AG20443 (cell line): ENCODE results near the gene KRTAP9-1.
"Not testable (repeated sequence)": the region's sequence is repeated elsewhere in the genome, so short reads cannot be mapped to it uniquely, and the experiment has no call there.

Experiments
- DNase-seq: peaks from one replicate; pipeline ENCODE4 v3.0.0; 2012; ENCODE audit warnings: low spot score, mixed read lengths

Gene KRTAP9-1

DNA sequence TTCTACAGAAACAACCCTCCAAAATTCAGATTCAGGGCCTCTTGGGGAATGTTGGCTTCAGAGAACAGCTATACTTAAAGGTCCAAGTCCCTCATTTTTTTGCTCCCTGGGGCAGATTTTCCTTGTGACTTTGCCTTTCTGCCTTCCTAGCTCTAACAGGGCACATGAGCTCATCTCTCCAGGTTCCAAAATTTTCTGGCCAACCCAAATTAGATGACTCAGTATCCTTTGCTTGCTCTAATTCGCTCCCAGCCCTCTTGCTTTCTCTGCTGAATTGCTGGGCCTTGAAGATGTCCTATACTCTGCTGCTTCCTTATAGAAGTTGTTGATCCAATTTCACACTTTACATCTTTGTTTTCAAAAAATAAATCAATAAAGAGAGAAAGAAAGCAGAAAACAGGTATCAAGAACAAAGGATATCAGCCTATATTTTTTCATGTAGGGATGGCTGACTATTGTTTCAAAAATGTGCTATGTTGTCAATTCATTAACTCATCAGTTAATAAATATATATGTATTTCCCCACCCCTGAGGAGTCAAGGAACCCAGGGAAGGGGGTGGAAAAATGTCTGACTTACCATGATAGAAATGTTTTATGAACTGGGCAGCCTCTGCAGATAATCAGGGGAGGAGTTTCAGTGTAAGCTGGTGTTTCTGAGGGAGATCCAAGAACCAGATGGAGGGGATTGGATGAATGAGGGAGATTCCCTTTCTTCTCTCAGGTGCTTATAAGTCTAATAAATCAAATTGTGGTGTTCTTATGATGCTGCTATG, 10.7 kb upstream of the KRTAP9-1 start:
- DNase-seq: peak; percentile 76

DNA sequence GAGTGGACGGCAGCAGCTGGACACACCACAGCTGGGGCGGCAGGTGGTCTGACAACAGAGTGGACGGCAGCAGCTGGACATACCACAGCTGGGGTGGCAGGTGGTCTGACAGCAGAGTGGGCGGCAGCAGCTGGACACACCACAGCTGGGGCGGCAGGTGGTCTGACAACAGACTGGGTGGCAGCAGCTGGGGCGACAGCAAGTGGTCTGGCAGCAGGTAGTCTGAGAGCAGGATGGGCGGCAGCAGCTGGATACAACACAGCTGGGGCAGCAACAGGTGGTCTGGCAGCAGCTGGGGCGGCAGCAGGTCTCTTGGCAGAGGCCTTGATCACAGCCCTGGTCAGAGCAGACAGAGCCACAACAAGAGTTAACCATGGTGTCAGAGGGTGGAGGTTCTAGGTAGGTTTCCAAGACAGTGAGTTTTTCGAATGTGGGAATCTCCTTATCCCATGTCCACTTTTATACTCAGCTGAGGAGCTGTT, 5.2 kb upstream of the KRTAP9-1 start, which contains the start of gene KRTAP4-1:
KRTAP4-1 (minus strand) TSS at position 432 of the 482 bp plus-strand sequence; CDS start at position 375, 57 bp downstream.
- DNase-seq: no peak

DNA sequence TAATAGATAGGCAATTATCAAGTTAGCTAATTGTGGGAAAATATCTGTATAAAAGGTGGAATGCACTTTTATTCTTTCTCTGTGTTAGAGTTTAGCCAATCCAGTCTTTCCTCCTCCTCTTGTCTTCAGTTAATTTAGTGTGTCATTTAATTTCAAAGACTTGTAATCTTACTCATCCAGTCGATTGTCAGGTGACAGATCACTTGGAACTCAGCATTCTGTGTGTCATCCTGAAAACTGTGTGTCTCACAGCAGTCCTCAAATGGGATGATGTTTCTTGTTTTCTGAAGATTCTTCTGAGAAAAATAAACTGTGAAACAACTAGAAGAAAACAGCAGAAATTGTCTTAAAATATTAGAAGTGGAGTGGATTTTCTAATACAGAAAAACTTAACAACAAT, 4.7 kb upstream of the KRTAP9-1 start:
- DNase-seq: no peak

DNA sequence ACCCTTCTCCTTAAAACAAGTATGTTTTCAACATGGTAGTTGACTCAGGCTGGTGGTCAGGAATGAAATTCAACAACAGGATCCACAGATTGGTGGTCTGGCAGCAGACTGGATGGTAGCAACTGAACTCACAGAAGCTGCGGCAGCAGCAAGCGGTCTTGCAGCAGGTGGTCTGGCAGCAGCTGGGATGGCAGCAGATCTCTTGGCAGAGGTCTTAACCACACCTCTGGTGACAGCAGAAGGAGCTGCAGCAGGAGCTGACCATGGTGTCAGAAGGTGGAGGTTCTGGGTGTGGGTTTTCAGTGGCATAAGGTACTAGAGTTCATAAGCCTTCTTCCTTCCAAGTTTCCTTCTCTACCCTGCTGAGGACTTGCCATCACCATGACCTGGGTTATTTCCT, 2.8 kb upstream of the KRTAP9-1 start:
- DNase-seq: no peak

DNA sequence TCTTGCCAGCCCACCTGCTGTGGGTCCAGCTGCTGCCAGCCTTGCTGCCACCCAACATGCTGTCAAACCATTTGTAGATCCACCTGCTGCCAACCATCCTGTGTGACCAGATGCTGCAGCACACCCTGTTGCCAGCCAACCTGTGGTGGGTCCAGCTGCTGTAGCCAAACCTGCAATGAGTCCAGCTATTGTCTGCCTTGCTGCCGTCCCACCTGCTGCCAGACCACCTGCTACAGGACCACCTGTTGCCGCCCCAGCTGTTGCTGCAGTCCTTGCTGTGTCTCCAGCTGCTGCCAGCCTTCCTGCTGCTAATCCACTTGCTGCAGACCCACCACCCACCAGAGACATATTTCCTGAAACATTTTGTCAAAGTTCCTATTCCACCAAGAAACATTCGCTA, 641 bp downstream of the KRTAP9-1 start:
- DNase-seq: no peak

DNA sequence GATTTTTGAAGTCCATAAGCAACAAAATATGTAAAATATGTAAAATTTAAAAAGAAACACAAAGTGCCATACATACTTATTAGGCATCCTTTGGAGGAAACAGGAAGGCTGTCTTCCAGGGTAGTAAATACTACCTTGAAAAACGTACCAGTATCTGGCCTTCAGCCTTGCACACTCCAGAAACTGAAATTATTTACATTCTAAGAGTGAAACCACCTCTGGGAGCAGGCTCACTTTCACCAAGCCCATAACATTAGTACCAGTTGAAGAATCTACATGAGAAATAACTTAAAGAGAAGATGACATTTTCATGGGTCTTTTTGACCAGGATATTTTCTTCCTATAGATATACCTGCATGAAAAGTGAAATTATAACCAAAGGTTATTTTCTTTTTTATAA, 6.4 kb downstream of the KRTAP9-1 start:
- no peak for DNase-seq

DNA sequence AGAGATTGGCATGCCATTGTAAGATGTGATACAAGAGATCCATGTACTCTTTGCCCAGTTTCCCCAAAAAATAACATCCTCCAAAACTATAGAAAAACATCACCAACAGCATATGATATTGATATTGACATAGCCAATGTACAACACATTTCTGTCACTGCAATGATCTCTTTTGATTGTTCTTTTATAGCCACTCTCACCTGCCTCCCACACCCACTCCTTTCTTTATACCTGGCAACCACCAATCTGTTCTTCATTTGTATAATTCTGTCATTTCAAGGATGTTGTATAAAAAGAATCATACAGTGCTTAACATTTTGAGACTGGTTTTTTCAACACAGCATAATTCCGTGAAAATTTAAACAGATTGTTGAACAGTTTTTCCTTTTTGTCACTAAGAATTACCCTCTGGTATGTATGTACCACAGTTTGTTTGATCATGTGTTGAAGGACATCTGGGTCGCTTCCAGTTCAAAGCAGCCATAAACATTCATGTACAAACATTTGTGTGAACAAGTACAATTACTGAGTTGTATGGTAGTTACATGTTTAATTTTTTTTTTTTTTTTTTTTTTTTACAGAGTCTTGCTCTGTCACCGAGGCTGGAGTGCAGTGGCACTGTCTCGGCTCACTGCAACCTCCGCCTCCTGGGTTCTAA, 9.9 kb downstream of the KRTAP9-1 start:
- no peak for DNase-seq

DNA sequence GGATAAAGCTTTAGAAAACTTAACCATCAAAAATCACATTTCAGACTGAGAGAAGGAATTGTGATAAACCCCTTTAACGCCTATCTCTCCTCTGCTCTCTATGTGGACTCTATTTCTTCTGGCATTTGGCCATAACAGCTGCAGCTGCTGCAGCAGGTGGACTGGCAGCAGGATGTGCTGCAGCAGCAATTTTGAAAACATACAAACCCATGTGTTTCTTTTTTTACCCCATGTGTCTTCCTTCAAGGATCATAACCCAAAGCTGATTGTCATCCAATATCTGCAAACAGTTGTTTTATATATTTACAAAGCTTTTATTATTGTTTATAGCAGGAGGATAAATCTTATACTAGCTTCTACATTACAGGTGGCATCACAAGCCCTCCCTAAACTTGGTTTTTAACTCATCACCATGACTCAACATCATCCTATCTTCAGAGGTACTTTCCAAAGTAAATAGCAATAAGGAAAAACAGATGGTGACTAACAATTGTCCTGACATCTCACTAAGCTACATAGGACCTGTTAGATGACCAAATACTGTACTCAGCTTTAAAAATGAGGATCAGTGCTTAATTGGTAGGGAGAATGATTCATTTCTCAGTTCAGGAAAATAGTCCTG, 22.3 kb downstream of the KRTAP9-1 start:
- peak; percentile 36 for DNase-seq

DNA sequence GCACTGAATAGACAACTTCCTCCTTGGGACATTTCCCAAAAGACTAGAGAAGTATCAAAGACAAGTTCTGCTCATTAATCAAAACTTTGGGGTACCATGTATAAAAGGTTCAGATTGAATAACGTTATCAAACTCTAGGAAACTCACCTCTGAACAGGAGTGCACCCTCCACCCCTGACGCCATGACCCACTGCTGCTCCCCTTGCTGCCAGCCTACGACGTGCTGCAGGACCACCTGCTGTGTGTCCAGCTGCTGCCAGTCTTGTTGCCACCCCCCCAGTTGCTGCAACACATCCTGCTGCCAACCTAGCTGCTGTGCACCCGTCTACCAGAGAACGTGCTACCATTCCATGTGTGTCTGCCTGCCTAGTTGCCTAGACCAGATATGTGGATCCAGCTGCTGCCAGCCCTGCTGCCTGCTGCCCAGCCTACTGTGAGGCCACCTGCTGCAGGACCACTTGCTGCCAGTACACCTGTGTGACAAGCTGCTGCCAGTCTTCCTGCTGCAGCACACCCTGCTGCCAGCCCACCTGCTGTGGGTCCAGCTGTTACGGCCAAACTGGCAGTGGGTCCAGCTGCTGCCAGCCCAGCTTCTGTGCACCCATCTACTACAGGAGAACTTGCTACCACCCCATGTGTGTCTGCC, 23.0 kb downstream of the KRTAP9-1 start:
- DNase-seq: no peak

DNA sequence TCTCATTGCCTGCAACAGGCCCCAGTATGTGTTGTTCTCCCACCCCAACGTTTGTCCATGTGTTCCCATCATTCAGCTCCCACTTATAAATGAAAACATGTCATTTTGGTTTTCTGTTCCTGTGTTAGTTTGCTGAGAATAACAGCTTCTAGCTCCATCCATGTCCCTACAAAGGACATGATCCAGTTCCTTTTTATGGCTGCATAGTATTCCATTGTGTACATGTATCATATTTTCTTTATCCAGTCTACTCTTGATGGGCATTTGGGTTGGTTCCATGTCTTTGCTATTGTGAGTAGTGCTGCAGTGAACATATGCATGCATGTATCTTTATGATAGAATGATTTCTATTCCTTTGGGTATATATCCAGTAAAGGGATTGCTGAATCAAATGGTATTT, 26.0 kb downstream of the KRTAP9-1 start:
- DNase-seq: no peak

DNA sequence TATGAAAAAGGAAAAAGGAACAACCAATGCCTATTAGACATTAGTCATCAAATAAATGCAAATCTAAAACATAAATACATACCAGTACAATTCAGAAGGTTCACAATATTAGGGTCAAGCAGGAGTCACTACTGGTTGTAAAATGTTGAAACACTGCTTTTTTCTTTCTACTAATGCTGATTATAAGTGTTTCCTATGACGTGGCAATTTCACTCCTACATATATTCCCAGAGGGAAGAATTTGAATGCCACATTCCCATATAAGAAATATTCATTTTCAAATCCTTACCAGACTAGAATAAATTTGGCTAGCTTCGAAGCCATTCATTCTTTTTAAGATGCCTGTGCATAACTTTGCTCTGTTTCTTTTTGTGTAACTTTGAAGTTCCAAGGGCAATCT, 34.1 kb downstream of the KRTAP9-1 start:
- no peak for DNase-seq

DNA sequence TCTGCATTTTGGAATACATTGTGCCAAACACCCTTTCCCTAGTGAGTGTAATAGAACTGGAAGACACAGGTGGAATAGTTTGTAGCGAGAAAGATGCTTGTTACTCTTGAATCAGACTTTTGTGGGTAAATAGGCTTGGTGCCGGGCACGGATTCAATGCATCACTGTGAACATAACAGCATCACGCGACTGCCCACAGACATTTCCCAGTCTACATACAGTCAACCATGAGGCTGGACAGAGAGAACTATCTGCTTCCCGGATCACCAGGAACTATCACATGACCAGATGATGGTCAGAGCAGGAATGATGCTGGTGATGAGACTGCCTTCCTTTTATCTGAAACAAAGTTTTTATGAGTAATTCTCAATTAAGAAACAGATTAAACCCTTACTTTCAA, 36.4 kb downstream of the KRTAP9-1 start:
- DNase-seq: no peak

DNA sequence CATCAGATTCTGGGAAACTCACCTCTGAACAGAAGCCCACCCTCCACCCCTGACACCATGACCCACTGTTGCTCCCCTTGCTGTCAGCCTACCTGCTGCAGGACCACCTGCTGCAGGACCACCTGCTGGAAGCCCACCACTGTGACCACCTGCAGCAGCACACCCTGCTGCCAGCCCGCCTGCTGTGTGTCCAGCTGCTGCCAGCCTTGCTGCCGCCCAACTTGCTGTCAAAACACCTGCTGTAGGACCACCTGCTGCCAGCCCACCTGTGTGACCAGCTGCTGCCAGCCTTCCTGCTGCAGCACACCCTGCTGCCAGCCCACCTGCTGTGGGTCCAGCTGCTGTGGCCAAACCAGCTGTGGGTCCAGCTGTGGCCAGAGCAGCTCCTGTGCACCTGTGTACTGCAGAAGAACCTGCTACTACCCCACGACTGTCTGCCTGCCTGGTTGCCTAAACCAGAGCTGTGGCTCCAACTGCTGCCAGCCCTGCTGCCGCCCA, 37.0 kb downstream of the KRTAP9-1 start, which contains the start of gene KRTAP9-2:
KRTAP9-2 (plus strand) TSS at position 51 of the 498 bp plus-strand sequence; CDS start at position 58, 7 bp downstream.
- not testable (repeated sequence) for DNase-seq

DNA sequence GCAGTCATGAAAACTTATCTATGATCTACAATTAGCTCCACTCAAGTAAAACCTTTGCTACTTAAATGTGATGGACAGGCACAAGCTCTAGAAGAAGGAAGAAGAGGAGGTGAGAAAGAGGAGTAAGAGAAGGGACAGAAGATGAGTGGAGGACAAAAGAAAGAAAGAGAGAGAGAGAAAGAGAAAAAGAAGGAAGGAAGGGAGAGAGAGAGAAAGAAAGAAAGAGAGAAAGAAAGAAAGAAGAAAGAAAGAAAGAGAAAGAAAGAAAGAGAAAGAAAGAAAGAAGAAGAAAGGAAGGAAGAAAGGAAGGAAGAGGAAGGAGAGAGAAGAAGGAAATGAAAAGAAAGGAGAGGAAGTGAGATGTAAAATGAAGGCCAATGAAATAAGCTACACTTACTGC, 40.4 kb downstream of the KRTAP9-1 start:
- no peak for DNase-seq

DNA sequence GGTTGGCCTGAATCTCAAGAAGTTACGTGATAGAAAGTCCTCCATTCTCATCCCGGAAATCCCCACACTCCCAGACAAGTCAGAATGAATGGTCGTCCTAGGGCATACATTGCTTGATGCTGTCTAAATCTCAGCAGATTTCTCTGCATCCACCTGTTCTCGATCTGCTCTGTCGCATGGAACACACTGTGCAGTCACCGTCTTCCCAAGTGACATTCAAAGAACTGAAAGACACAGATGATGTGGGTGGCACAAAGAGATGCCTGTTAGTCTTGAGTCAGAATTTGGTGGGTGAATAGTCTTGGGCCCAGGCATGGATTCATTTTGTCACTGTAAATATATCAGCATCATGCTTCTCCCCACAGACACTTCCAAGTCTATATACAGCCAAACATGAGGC, 42.0 kb downstream of the KRTAP9-1 start:
- no peak for DNase-seq

DNA sequence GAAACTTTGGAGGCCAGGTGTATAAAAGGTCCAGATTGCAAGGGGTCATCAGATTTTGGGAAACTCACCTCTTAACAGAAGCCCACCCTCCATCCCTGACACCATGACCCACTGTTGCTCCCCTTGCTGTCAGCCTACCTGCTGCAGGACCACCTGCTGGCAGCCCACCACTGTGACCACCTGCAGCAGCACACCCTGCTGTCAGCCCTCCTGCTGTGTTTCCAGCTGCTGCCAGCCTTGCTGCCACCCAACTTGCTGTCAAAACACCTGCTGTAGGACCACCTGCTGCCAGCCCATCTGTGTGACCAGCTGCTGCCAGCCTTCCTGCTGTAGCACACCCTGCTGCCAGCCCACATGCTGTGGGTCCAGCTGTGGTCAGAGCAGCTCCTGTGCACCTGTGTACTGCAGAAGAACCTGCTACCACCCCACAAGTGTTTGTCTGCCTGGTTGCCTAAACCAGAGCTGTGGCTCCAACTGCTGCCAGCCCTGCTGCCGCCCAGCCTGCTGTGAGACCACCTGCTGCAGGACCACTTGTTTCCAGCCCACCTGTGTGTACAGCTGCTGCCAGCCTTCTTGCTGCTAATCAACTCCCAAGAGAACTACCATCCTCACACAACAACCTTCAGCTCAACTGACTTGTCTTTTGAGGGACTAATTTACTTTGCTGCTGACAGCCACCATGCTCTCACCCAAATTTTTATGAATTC, 42.9 kb downstream of the KRTAP9-1 start, which contains the start of gene KRTAP9-3:
KRTAP9-3 (plus strand) TSS at position 51 of the 707 bp plus-strand sequence; CDS start at position 104, 53 bp downstream.
- not testable (repeated sequence) for DNase-seq

DNA sequence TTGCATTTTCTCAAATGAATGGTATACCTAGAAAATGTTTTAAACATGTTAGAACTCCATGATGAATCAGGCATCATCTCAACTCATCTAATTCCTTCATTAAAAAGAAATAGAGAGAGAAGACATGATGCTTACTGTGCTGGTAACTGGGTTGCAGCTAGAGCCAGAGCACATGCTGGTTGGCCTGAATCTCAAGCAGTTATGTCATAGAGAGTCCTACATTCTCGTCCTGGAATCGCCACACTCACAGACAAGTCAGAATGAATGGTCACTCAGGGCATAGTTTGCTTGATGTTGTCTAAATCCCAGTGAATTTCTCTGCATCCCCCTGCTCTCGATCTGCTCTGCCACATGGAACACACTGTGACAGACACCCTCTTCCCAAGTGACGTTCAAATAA, 47.4 kb downstream of the KRTAP9-1 start:
- not testable (repeated sequence) for DNase-seq

DNA sequence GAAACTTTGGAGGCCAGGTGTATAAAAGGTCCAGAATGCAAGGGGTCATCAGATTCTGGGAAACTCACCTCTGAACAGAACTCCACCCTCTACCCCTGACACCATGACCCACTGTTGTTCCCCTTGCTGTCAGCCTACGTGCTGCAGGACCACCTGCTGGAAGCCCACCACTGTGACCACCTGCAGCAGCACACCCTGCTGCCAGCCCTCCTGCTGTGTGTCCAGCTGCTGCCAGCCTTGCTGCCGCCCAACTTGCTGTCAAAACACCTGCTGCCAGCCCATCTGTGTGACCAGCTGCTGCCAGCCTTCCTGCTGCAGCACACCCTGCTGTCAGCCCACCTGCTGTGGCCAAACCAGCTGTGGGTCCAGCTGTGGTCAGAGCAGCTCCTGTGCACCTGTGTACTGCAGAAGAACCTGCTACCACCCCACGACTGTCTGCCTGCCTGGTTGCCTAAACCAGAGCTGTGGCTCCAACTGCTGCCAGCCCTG, 48.3 kb downstream of the KRTAP9-1 start, which contains the start of gene KRTAP9-8:
KRTAP9-8 (plus strand) TSS at position 51 of the 489 bp plus-strand sequence; CDS start at position 104, 53 bp downstream.
- not testable (repeated sequence) for DNase-seq
